Measurements from ENCODE around the gene AKAP13. TPM values are rescaled to one million over a fixed set of nuclear protein-coding genes. Genes with fewer than 3 reads are reported as not detected.

The AKAP13 gene
- total RNA-seq, 6 donors from 2014 or later, result 329 to 1,278 (median 748) TPM

DNA sequence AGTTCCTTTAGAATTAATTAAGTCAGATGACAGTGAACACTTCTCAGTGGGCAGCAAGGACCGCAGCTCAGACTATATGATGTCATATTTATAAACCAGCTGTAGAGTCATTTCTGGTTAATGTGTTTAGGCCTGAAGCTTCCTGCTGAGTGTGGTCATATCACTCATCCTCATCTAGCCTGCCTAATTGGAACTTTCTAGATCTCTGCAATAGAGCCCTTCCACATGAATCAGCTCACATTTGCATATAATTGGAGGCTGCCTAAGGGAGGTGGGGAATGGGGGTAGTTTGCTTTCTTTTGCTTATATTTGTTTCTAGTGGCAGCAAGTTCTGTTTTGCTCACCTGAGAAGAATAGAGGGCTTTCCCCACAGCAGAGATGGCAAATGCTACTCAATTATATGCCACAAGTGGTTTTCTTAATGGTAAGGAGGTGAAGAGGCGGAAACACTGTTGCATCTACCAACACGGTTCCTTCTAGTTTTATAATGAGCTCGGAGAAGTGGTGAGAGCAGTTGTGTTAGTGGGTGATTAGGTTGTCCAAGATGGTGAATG lies 266.2 kb downstream of the AKAP13 start:
- Histone ChIP-seq H3K4me3 (no peak overlapping the region), H3K36me3 (peaks cover 6 to 63% (median 36%) of the 10 kb centered on the region in 4 donors), H3K4me1 (peaks cover 39 to 70% (median 49%) of the 10 kb centered on the region in 4 donors), H3K27me3 (no peaks in the 10 kb centered on the region), H3K27ac (peak overlapping the region; percentile 48 to 76 (median 56)), H3K9me3 (no peaks in the 10 kb centered on the region)
- ATAC-seq (ENCODE audit: low FRiP score in 2 of 2), result peak in 1 of 2 donors; percentile 37
- DNase-seq, result no peak
- WGBS, 2 donors, result 74 to 77% methylated on average over 4 of the region's 4 CpGs
- TF ChIP-seq POLR2A (IDR thresholded peaks at IDR 0.05) (no peak), EP300 (IDR thresholded peaks at IDR 0.05) (no peak), CTCF (IDR thresholded peaks at IDR 0.05) (no peak), POLR2AphosphoS5 (IDR thresholded peaks at IDR 0.05) (no peak)

- WGBS, 2 donors, result 7 to 11% methylated on average over 5 of the region's 5 CpGs
- DNase-seq, result peak in 1 of 2 donors; percentile 51
- Histone ChIP-seq H3K27ac (peak overlapping the region; percentile 28 to 76 (median 55)), H3K27me3 (no peaks in the 10 kb centered on the region), H3K9me3 (no peaks in the 10 kb centered on the region), H3K4me1 (peaks cover 28 to 61% (median 40%) of the 10 kb centered on the region in 4 donors), H3K36me3 (peaks cover 8 to 58% (median 36%) of the 10 kb centered on the region in 4 donors), H3K4me3 (no peak overlapping the region)
- peak; percentile 79 to 84 for ATAC-seq (ENCODE audit: low FRiP score in 2 of 2)
- TF ChIP-seq POLR2AphosphoS5 (IDR thresholded peaks at IDR 0.05) (peak in 1 of 2 donors; percentile 65), EP300 (IDR thresholded peaks at IDR 0.05) (peak in 2 of 4 donors; percentile 38 to 48), POLR2A (IDR thresholded peaks at IDR 0.05) (no peak), CTCF (IDR thresholded peaks at IDR 0.05) (no peak)
Observed at GRCh38 chr15:85649372-85649771, 269.0 kb downstream of the AKAP13 start.

DNA sequence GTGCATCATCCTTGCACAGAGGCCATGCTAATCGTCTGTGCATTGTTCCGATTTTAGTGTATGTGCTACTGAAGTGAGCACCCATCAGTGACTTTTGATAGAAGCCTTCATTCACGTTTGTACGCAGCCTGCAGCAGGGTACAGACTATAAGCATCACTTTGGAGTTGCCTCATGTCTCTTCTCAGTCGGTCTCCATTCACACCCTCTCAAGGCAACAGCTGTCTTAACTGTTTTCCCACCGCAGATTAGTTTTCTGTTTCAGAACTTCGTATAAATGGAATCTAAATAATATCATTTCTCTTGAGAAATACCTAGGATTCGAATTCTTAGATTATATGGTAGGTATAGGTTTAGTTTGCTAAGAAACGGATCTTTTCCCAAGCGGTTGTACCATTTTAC lies 271.1 kb downstream of the AKAP13 start:
- Histone ChIP-seq H3K4me1 (peaks cover 19 to 43% (median 29%) of the 10 kb centered on the region in 4 donors), H3K27ac (peak overlapping the region in 2 of 4 donors; percentile 35 to 45), H3K4me3 (no peak overlapping the region), H3K27me3 (no peaks in the 10 kb centered on the region), H3K9me3 (no peaks in the 10 kb centered on the region), H3K36me3 (peaks cover 9 to 61% (median 45%) of the 10 kb centered on the region in 4 donors)
- TF ChIP-seq EP300 (IDR thresholded peaks at IDR 0.05), result no peak
- no peak for TF ChIP-seq POLR2A (IDR thresholded peaks at IDR 0.05)
- no peak for TF ChIP-seq POLR2AphosphoS5 (IDR thresholded peaks at IDR 0.05)
- TF ChIP-seq CTCF (IDR thresholded peaks at IDR 0.05), result no peak
- ATAC-seq (ENCODE audit: low FRiP score in 2 of 2), result no peak
- DNase-seq, result no peak
- WGBS, 2 donors, result 76 to 81% methylated on average over 10 of the region's 10 CpGs

DNA sequence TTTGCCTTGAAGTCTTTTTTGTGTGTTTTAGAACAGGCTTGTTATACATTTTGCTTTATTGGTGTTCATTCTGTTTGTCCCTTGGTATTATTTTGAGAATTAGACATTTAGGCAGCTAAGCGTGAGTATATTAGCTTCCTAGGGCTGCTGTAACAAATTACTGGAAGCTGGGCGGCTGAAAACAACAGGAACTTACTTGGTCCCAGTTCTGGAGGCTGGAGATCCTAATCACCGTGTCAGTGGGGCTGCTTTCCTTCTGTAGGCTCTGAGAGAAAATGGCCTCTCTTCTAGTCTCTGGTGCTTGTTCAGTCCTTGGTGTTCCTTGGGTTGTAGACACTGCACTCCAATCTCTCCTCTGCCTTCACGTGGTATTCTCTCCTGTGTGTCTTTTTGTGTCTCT lies 272.1 kb downstream of the AKAP13 start:
- H3K4me1 ChIP-seq, result peaks cover 17 to 34% (median 21%) of the 10 kb centered on the region in 4 donors
- no peak overlapping the region for H3K4me3 ChIP-seq
- DNase-seq (no peak), ATAC-seq (ENCODE audit: low FRiP score in 2 of 2) (no peak)
- WGBS, 2 donors, result 64 to 73% methylated on average over 4 of the region's 4 CpGs
- H3K9me3 ChIP-seq, result no peaks in the 10 kb centered on the region
- TF ChIP-seq POLR2AphosphoS5 (IDR thresholded peaks at IDR 0.05) (no peak), POLR2A (IDR thresholded peaks at IDR 0.05) (no peak), CTCF (IDR thresholded peaks at IDR 0.05) (no peak), EP300 (IDR thresholded peaks at IDR 0.05) (no peak)
- no peaks in the 10 kb centered on the region for H3K27me3 ChIP-seq
- peak overlapping the region in 3 of 4 donors; percentile 19 to 45 (median 35) for H3K27ac ChIP-seq
- peaks cover 18 to 61% (median 44%) of the 10 kb centered on the region in 4 donors for H3K36me3 ChIP-seq

DNA sequence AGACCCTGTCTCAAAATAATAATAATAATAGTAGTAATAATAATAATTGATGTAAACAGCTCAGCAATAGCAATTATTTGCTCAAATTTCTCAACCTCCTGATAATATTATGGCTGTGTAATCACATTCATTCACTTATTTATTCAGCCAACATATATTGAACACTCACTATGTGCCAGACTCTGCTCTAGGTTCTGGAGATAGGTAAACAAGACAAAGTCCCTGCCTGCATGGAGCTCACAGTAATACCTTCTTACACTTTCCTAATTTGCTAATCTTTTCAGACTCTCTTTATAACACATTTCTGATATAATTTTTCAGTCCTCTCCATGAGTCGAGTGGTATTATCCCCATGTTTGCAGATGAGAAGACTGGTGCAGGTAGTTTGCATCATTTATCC lies 276.7 kb downstream of the AKAP13 start:
- no peaks in the 10 kb centered on the region for H3K9me3 ChIP-seq
- TF ChIP-seq POLR2AphosphoS5 (IDR thresholded peaks at IDR 0.05), result no peak
- no peak for TF ChIP-seq CTCF (IDR thresholded peaks at IDR 0.05)
- TF ChIP-seq EP300 (IDR thresholded peaks at IDR 0.05), result no peak
- TF ChIP-seq POLR2A (IDR thresholded peaks at IDR 0.05), result no peak
- H3K27me3 ChIP-seq, result no peaks in the 10 kb centered on the region
- DNase-seq (no peak), ATAC-seq (ENCODE audit: low FRiP score in 2 of 2) (no peak)
- 3 to 29% methylated on average over 1 of the region's 1 CpG for WGBS, 2 donors
- peaks cover 23 to 79% (median 52%) of the 10 kb centered on the region in 4 donors for H3K36me3 ChIP-seq
- no peak overlapping the region for H3K4me3 ChIP-seq
- H3K4me1 ChIP-seq, result peaks cover 0 to 12% (median 0%) of the 10 kb centered on the region in 4 donors
- no peak overlapping the region for H3K27ac ChIP-seq
